Suprapubic skin (tissue), 4 donors: ENCODE results near the gene APPL2. TPM values are rescaled to one million over a fixed set of nuclear protein-coding genes. Genes with fewer than 3 reads are reported as not detected.

Source experiments
- DNase-seq, 2 donors: peaks; one replicate each; pipeline ENCODE4 v3.0.0-alpha.2; 2019; ENCODE audit warnings: low spot score in 2 of 2
- H3K27ac ChIP-seq: fragments of 200-600 bp; sonication (generic); one replicate; pipeline ENCODE4 v1.5.1; 2019
- H3K27me3 ChIP-seq: fragments of 200-600 bp; sonication (generic); one replicate; pipeline ENCODE4 v1.5.1; 2019
- H3K36me3 ChIP-seq: fragments of 200-600 bp; sonication (generic); one replicate; pipeline ENCODE4 v1.5.1; 2019
- H3K4me1 ChIP-seq: fragments of 200-600 bp; sonication (generic); one replicate; pipeline ENCODE4 v1.5.1; 2019
- H3K4me3 ChIP-seq: fragments of 200-600 bp; sonication (generic); one replicate; pipeline ENCODE4 v1.5.1; 2019; ENCODE audit warnings: mild to moderate bottlenecking
- H3K9me3 ChIP-seq: fragments of 200-600 bp; sonication (generic); one replicate; pipeline ENCODE4 v1.5.1; 2019
- EP300 ChIP-seq: sonication (generic); formaldehyde crosslinking; IDR thresholded peaks from one replicate; pipeline ENCODE4 v1.6.1; 2017; ENCODE audit warnings: antibody characterized with exemption
- POLR2A ChIP-seq, 2 donors: fragments of 450-650 bp; IDR thresholded peaks; one replicate each; pipeline ENCODE4 v1.6.1; 2017; ENCODE audit warnings: antibody characterized with exemption in 2 of 2, mild to moderate bottlenecking in 2 of 2, moderate library complexity in 2 of 2
- POLR2AphosphoS5 ChIP-seq, 3 donors: sonication (generic); formaldehyde crosslinking; IDR thresholded peaks; one replicate each; pipeline ENCODE4 v1.6.1; 2017; ENCODE audit warnings: antibody characterized with exemption in 3 of 3
- WGBS: methylation state at CpG from one replicate; pipeline ENCODE4 v1.1.5; 2018; 5-methylcytosine and 5-hydroxymethylcytosine counted together
- total RNA-seq, 4 donors: library from RNA; depleted of rRNA; stranded (reverse); fragments of >200 nt; gene quantifications; one replicate each; pipeline ENCODE4 v1.1.0, GENCODE V29; 2016
- TF ChIP-seq, protein P1 (sequence below), 2 donors: fragments of 200-600 bp in 1 of 2; fragments of 450-650 bp in 1 of 2; sonication (generic) in 1 of 2; IDR thresholded peaks; one replicate each; pipeline ENCODE4 v1.5.1; 2016 to 2019; ENCODE audit warnings: antibody characterized with exemption in 2 of 2, mild to moderate bottlenecking in 1 of 2, moderate library complexity in 1 of 2

APPL2 gene
- total RNA-seq, 4 donors from 2014 or later = 95.2 to 172 (median 110) TPM

DNA sequence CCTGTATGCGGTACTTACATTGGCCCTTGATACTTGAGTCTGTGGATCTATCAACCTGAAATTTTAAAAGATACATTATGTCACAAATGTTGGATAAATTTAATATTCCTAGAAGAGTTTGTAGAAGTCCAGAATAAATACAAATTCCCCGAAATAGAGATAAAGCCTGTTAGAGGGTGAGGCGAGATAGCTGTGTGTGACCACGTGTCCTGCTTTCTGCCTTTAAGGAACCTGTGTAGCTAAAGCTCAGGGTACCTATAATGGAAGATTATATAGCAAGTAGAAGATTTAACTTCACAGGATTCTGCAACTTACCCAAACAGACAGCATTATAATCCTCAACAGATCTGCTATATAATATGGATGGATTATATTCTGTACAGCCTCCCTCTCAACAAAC, 58.8 kb downstream of the APPL2 start:
- H3K36me3 ChIP-seq = peaks cover 55% of the 10 kb centered on the region
- H3K27me3 ChIP-seq = no peaks in the 10 kb centered on the region
- 90% methylated on average over 4 of the region's 4 CpGs for WGBS
- DNase-seq = no peak
- TF ChIP-seq, protein P1, sequence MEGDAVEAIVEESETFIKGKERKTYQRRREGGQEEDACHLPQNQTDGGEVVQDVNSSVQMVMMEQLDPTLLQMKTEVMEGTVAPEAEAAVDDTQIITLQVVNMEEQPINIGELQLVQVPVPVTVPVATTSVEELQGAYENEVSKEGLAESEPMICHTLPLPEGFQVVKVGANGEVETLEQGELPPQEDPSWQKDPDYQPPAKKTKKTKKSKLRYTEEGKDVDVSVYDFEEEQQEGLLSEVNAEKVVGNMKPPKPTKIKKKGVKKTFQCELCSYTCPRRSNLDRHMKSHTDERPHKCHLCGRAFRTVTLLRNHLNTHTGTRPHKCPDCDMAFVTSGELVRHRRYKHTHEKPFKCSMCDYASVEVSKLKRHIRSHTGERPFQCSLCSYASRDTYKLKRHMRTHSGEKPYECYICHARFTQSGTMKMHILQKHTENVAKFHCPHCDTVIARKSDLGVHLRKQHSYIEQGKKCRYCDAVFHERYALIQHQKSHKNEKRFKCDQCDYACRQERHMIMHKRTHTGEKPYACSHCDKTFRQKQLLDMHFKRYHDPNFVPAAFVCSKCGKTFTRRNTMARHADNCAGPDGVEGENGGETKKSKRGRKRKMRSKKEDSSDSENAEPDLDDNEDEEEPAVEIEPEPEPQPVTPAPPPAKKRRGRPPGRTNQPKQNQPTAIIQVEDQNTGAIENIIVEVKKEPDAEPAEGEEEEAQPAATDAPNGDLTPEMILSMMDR (IDR thresholded peaks at IDR 0.05) = no peak
- H3K9me3 ChIP-seq = peaks cover 3% of the 10 kb centered on the region
- H3K27ac ChIP-seq = no peak overlapping the region
- H3K4me3 ChIP-seq = no peak overlapping the region
- no peaks in the 10 kb centered on the region for H3K4me1 ChIP-seq

GRCh38 chr12:105175397-105175990, 60.5 kb downstream of the APPL2 start:
- no peaks in the 10 kb centered on the region for H3K9me3 ChIP-seq
- no peak overlapping the region for H3K4me3 ChIP-seq
- TF ChIP-seq, protein P1 (IDR thresholded peaks at IDR 0.05) = no peak
- TF ChIP-seq POLR2A (IDR thresholded peaks at IDR 0.05) = no peak
- no peak overlapping the region for H3K27ac ChIP-seq
- peaks cover 55% of the 10 kb centered on the region for H3K36me3 ChIP-seq
- DNase-seq = no peak
- H3K4me1 ChIP-seq = no peaks in the 10 kb centered on the region
- 64% methylated on average over 2 of the region's 2 CpGs for WGBS
- H3K27me3 ChIP-seq = no peaks in the 10 kb centered on the region

DNA sequence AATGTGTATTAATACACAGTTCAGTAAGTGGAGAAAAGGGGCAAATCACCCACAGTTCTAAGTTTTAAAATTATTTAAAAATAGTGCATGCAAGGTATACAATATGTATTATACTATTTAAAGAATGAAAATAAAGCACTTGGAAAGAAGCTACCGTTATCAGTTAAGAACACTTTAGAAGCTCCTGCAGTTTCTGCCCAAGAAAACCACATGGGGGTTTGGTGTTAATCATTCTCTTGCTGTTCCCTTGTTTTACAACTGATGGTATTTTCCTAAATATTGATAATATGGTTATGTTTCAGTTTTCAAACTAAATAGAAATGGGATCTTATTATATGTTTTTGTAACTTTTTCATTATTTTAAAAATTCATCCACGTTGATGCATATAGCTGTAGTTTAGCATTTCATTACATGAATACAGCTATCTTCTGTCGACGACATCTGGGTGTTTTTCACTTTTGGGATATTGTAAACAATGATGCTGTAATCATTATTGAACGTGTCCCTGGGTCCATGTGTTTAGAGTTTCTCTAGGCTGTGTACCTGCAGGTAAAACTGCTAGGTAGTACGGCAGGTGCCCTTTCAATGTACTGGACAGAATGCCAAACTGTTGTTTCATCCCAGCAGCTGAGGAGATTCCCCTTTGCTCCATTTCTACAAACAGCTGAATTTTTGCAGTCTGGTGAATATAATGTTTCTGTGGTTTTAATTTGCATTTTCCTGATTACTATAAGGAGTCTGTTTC, 64.1 kb downstream of the APPL2 start:
- no peak overlapping the region for H3K27ac ChIP-seq
- no peak for DNase-seq
- H3K9me3 ChIP-seq = no peaks in the 10 kb centered on the region
- H3K36me3 ChIP-seq = peaks cover 59% of the 10 kb centered on the region
- no peaks in the 10 kb centered on the region for H3K27me3 ChIP-seq
- WGBS = 63% methylated on average over 6 of the region's 6 CpGs
- H3K4me3 ChIP-seq = no peak overlapping the region
- no peaks in the 10 kb centered on the region for H3K4me1 ChIP-seq
- TF ChIP-seq EP300 (no peak), POLR2A (IDR thresholded peaks at IDR 0.05) (no peak), POLR2AphosphoS5 (IDR thresholded peaks at IDR 0.05) (no peak)
- TF ChIP-seq, protein P1 (IDR thresholded peaks at IDR 0.05) = no peak

DNA sequence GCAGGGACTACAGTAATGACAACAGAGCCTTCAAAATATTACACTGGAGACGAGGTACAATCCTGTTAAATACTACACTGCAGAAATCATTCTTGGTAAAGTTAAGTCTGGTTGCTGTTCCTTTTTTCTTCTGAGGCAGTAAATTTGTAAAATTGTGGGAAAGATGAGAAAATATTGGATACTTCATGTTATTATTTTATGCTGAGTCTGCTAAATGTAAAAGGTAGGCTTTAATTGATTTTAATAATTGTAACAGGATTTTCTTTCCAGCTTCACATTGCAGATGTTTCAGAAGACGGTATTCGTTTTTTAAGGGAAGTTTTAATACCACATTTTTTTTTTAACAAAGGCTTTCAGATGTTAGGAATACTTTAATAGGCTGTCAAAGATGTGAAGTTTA, 65.8 kb downstream of the APPL2 start:
- H3K27ac ChIP-seq = no peak overlapping the region
- WGBS = 82% methylated on average over 3 of the region's 3 CpGs
- no peak for DNase-seq
- H3K4me1 ChIP-seq = no peaks in the 10 kb centered on the region
- peaks cover 59% of the 10 kb centered on the region for H3K36me3 ChIP-seq
- no peak overlapping the region for H3K4me3 ChIP-seq
- H3K9me3 ChIP-seq = no peaks in the 10 kb centered on the region
- no peaks in the 10 kb centered on the region for H3K27me3 ChIP-seq
- TF ChIP-seq, protein P1 (IDR thresholded peaks at IDR 0.05) = no peak
- TF ChIP-seq POLR2AphosphoS5 (IDR thresholded peaks at IDR 0.05) (no peak), POLR2A (IDR thresholded peaks at IDR 0.05) (no peak), EP300 (no peak)

- no peaks in the 10 kb centered on the region for H3K27me3 ChIP-seq
- no peaks in the 10 kb centered on the region for H3K9me3 ChIP-seq
- no peak for TF ChIP-seq POLR2A (IDR thresholded peaks at IDR 0.05)
- TF ChIP-seq EP300 = no peak
- TF ChIP-seq POLR2AphosphoS5 (IDR thresholded peaks at IDR 0.05) = no peak
- TF ChIP-seq, protein P1 (IDR thresholded peaks at IDR 0.05) = no peak
- no peaks in the 10 kb centered on the region for H3K4me1 ChIP-seq
- no peak overlapping the region for H3K27ac ChIP-seq
- no peak overlapping the region for H3K4me3 ChIP-seq
- no peak for DNase-seq
- peaks cover 61% of the 10 kb centered on the region for H3K36me3 ChIP-seq
Observed at GRCh38 chr12:105168006-105168405, 68.0 kb downstream of the APPL2 start.
